ENCODE data around the gene TNNI2.
A peak's percentile ranks its signal among the peaks of the same experiment; 100 is the strongest.

Gene TNNI2

GRCh38 chr11:1888811-1889210 is 50.0 kb downstream of the TNNI2 start:
- DNase-seq (ENCODE audit: low read depth): no peak

GRCh38 chr11:1889224-1889930 is 50.6 kb downstream of the TNNI2 start:
- DNase-seq (ENCODE audit: low read depth): peak; percentile 74

- DNase-seq (ENCODE audit: low read depth): no peak
Observed at GRCh38 chr11:1889941-1890855, 51.4 kb downstream of the TNNI2 start.
